Measurements from ENCODE around the gene CHD2.

CHD2 gene

GRCh38 chr15:93048759-93049161, 148.6 kb downstream of the CHD2 start:
- CTCF ChIA-PET: interaction anchor here (1.5 kb wide), 1 partner anchor 1071 kb away, joined by 4 read pairs; no protein-coding TSS in a partner anchor
- peak; percentile 63 for DNase-seq (ENCODE audit: low spot score)
- POLR2A ChIA-PET (ENCODE audit: low non-redundant PET): interaction anchor here (0.5 to 0.7 kb wide), 2 partner anchors 8 to 12 kb away, joined by 3 to 7 read pairs; no protein-coding TSS in a partner anchor
- peak overlapping the region; percentile 44 for H3K27ac ChIP-seq
- no peak for TF ChIP-seq CTCF (conservative IDR thresholded peaks at IDR 0.05; ENCODE audit: low read depth)

GRCh38 chr15:93049233-93049632, 149.1 kb downstream of the CHD2 start:
- TF ChIP-seq CTCF (conservative IDR thresholded peaks at IDR 0.05; ENCODE audit: low read depth): no peak
- DNase-seq (ENCODE audit: low spot score): no peak
- CTCF ChIA-PET: interaction anchor here (1.5 kb wide), 1 partner anchor 1071 kb away, joined by 4 read pairs; no protein-coding TSS in a partner anchor
- POLR2A ChIA-PET (ENCODE audit: low non-redundant PET): interaction anchor here (0.5 to 0.7 kb wide), 2 partner anchors 8 to 12 kb away, joined by 3 to 7 read pairs; no protein-coding TSS in a partner anchor
- peak overlapping the region; percentile 44 for H3K27ac ChIP-seq

- H3K27ac ChIP-seq: peak overlapping the region; percentile 30
- no peak for DNase-seq (ENCODE audit: low spot score)
- ChIA-PET CTCF (interaction anchor here (0.6 to 1.5 kb wide), 3 partner anchors 9 to 1070 kb away, joined by 3 to 4 read pairs (median 3); no protein-coding TSS in a partner anchor), POLR2A (ENCODE audit: low non-redundant PET) (no interaction called here)
- no peak for TF ChIP-seq CTCF (conservative IDR thresholded peaks at IDR 0.05; ENCODE audit: low read depth)
These were observed 149.9 kb downstream of the CHD2 start for GRCh38 chr15:93049914-93050578.

- peak overlapping the region; percentile 30; the same call in 1 of the 2 replicates for H3K27ac ChIP-seq
- no peak for DNase-seq (ENCODE audit: low spot score)
- POLR2A ChIA-PET (ENCODE audit: low non-redundant PET): no interaction called here
- TF ChIP-seq CTCF (conservative IDR thresholded peaks at IDR 0.05; ENCODE audit: low read depth): no peak
- CTCF ChIA-PET: interaction anchor here (0.9 kb wide), 1 partner anchor 9 kb away, joined by 3 read pairs; no protein-coding TSS in a partner anchor
These were observed 150.5 kb downstream of the CHD2 start for GRCh38 chr15:93050648-93051047.

- no peak overlapping the region; the same call in 1 of the 2 replicates for H3K27ac ChIP-seq
- CTCF ChIA-PET: interaction anchor here (0.9 kb wide), 1 partner anchor 8 kb away, joined by 3 read pairs; no protein-coding TSS in a partner anchor
- POLR2A ChIA-PET (ENCODE audit: low non-redundant PET): no interaction called here
- no peak for DNase-seq (ENCODE audit: low spot score)
- TF ChIP-seq CTCF (conservative IDR thresholded peaks at IDR 0.05; ENCODE audit: low read depth): no peak
These were observed 151.3 kb downstream of the CHD2 start for GRCh38 chr15:93051236-93052089.

Measured in RWPE1 (cell line).